ENCODE results near the gene RHCG.

DNA sequence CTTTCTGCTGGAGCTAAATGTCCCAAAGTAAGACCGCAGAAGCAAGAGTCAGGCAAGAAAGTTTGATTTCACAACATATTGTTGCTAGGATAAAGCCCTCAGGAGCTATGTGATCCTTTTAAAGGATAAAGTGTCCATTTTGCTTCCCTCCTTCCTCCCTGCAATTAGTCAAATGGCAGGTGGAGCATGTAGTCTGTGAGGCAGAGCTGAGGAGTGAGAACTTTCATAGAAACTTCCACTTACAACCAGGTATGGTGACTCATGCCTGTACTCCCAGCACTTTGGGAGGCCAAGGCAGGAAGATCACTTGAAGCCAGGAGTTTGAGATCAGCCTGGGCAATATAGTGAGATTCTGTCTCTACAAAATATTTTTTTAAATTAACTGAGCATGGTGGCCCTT is 25.2 kb upstream of the RHCG start:
- TF ChIP-seq, protein P1, sequence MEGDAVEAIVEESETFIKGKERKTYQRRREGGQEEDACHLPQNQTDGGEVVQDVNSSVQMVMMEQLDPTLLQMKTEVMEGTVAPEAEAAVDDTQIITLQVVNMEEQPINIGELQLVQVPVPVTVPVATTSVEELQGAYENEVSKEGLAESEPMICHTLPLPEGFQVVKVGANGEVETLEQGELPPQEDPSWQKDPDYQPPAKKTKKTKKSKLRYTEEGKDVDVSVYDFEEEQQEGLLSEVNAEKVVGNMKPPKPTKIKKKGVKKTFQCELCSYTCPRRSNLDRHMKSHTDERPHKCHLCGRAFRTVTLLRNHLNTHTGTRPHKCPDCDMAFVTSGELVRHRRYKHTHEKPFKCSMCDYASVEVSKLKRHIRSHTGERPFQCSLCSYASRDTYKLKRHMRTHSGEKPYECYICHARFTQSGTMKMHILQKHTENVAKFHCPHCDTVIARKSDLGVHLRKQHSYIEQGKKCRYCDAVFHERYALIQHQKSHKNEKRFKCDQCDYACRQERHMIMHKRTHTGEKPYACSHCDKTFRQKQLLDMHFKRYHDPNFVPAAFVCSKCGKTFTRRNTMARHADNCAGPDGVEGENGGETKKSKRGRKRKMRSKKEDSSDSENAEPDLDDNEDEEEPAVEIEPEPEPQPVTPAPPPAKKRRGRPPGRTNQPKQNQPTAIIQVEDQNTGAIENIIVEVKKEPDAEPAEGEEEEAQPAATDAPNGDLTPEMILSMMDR (IDR thresholded peaks at IDR 0.05) = no peak
- no peak for TF ChIP-seq TCF7L2 (IDR thresholded peaks at IDR 0.05; ENCODE audit: low read depth, low read length)
